ENCODE measurements around the gene ANKK1.

ANKK1 gene

GRCh38 chr11:113376156-113376555, 11.4 kb upstream of the ANKK1 start:
- DNase-seq, result peak in 4 of 56 donors; percentile 9 to 34 (median 24)

GRCh38 chr11:113377681-113378412, 9.7 kb upstream of the ANKK1 start:
- peak in 1 of 56 donors; percentile 17 for DNase-seq

- DNase-seq, result no peak
Observed at GRCh38 chr11:113378692-113379091, 8.9 kb upstream of the ANKK1 start.

GRCh38 chr11:113382121-113382520, 5.5 kb upstream of the ANKK1 start:
- no peak for DNase-seq

- DNase-seq, result no peak
Observed at GRCh38 chr11:113384551-113384950, 3.0 kb upstream of the ANKK1 start.

- DNase-seq, result no peak
Observed at GRCh38 chr11:113385749-113386148, 1.8 kb upstream of the ANKK1 start.

- DNase-seq, result no peak
Observed at GRCh38 chr11:113386866-113387265, 713 bp upstream of the ANKK1 start.

GRCh38 chr11:113389272-113389671, 1.7 kb downstream of the ANKK1 start:
- DNase-seq, result no peak

- DNase-seq, result no peak
Observed at GRCh38 chr11:113392236-113392921, 4.8 kb downstream of the ANKK1 start.

GRCh38 chr11:113393501-113393985, 6.0 kb downstream of the ANKK1 start:
- DNase-seq, result no peak

GRCh38 chr11:113394919-113395318, 7.3 kb downstream of the ANKK1 start:
- no peak for DNase-seq

- no peak for DNase-seq
Observed at GRCh38 chr11:113395782-113396336, 8.3 kb downstream of the ANKK1 start.

GRCh38 chr11:113396690-113397089, 9.1 kb downstream of the ANKK1 start:
- DNase-seq, result no peak

GRCh38 chr11:113397212-113397611, 9.6 kb downstream of the ANKK1 start:
- DNase-seq, result no peak

GRCh38 chr11:113397821-113398220, 10.2 kb downstream of the ANKK1 start:
- no peak for DNase-seq

- DNase-seq, result no peak
Observed at GRCh38 chr11:113398669-113399430, 11.3 kb downstream of the ANKK1 start.

- no peak for DNase-seq
Observed at GRCh38 chr11:113400631-113401230, 13.2 kb downstream of the ANKK1 start.

GRCh38 chr11:113401718-113402117, 14.1 kb downstream of the ANKK1 start:
- peak in 26 of 56 donors; percentile 11 to 69 (median 28) for DNase-seq

GRCh38 chr11:113404859-113405430, 17.4 kb downstream of the ANKK1 start:
- DNase-seq, result no peak

- DNase-seq, result no peak
Observed at GRCh38 chr11:113405724-113406478, 18.3 kb downstream of the ANKK1 start.
